ENCODE results near the gene MRPL58.

Gene MRPL58

DNA sequence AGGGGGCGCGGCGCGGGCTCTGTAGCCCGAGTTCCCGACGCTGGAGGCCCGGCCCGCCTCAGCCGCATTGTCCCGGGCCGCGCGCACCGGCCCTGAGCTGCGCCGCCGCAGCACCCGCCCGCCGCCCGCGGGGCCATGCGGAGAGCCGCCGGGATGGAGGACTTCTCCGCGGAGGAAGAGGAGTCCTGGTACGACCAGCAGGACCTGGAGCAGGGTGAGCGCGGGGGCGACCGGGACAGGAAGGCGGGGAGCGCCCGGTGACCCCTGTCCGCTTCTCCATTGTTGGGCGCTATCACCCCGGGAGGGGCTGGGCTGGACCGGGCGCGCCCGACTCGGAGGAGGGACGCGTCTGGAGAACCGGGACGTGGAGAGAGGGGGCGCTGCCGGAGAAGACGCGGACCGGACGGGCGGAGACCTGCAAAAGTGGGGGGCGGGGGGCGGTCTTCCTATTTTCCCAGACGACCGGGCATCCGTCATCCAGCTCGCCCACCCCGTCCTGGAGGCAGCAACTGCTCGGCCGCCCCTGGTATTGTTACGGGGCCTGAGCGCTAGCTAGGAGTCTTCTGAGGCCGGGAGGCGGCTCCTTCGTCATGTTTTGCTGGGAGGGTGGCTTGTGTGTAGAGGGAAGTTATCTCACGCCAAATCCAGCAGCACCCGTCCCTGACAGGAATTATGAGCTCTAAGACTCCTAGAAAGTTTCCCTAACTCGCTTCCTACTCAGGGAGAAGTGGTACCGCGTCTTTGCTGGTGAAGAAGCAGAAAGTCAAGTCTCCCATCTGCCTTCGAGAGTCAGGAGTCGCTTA is 24.4 kb upstream of the MRPL58 start:
- no CpG with 5 or more reads among the region's 76 CpGs for WGBS (ENCODE audit: extremely low coverage, insufficient coverage, insufficient read length)
- peak overlapping the region; percentile 36 for H2BK120ac ChIP-seq (ENCODE audit: insufficient read depth, low read length, poor library complexity)

DNA sequence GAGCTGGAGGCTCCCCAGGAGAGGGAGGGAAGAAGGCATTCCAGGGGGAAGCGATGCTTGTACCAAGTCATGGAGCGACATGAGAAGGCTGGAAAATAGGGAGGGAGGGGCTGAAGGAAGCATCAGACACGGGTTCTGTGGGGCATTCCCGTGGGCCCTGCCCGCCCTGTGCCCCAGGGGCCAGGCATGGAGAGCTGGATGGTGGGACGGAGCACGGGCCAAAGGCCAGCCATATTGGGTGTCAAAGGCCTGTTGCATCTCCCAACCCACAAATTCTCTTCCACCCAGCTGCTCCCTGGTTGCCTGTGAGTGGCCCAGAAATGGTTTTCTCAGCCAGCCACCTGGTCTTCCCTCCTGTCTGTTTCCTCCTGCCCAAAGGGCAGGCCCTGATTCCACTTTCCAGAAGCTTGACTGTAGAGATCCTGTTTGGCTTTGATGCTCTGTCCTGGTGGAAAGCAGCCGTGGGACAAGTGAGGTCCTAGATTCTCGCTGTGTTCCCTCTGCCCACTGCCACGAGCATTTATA is 21.8 kb upstream of the MRPL58 start:
- Histone ChIP-seq H3K4me3 (ENCODE audit: low read depth, low read length) (no peak overlapping the region), H4K91ac (ENCODE audit: low read depth, low read length) (no peak overlapping the region), H3K4me1 (ENCODE audit: control insufficient read depth in 1 of 2, insufficient read depth in 2 of 2, low read length in 2 of 2) (peaks cover 11 to 17% of the 10 kb centered on the region in 2 experiments), H3K27me3 (ENCODE audit: insufficient read depth, low read length) (no peaks in the 10 kb centered on the region), H2BK120ac (ENCODE audit: insufficient read depth, low read length, poor library complexity) (no peak overlapping the region), H2AK5ac (ENCODE audit: low read length) (no peak overlapping the region), H4K8ac (ENCODE audit: low read depth, low read length) (no peak overlapping the region), H3K4ac (ENCODE audit: low read depth, low read length) (no peak overlapping the region), H3K79me1 (ENCODE audit: low read length) (peaks cover 10% of the 10 kb centered on the region), H3K23ac (ENCODE audit: low read length) (no peak overlapping the region), H3K14ac (ENCODE audit: low read length) (no peak overlapping the region), H4K12ac (ENCODE audit: low read depth, low read length) (no peak overlapping the region), H2BK12ac (ENCODE audit: low read length) (no peak overlapping the region), H3K4me2 (ENCODE audit: low read length) (no peak overlapping the region), H3K79me2 (ENCODE audit: control insufficient read depth, insufficient read depth, low read length, poor library complexity) (peaks cover 6% of the 10 kb centered on the region), H2BK5ac (ENCODE audit: low read depth, low read length, poor library complexity) (no peak overlapping the region), H3K27ac (ENCODE audit: low read depth, low read length) (no peak overlapping the region), H2AFZ (ENCODE audit: insufficient read depth, low read length, poor library complexity) (no peak overlapping the region), H3K9me3 (ENCODE audit: insufficient read depth, low read depth, low read length) (no peaks in the 10 kb centered on the region), H3K36me3 (ENCODE audit: control insufficient read depth in 1 of 2, insufficient read depth in 2 of 2, low read length in 2 of 2) (no peaks in the 10 kb centered on the region), H3K9ac (ENCODE audit: low read length) (no peak overlapping the region), H3K18ac (ENCODE audit: low read length) (no peak overlapping the region)
- no CpG with 5 or more reads among the region's 10 CpGs for WGBS (ENCODE audit: extremely low coverage, insufficient coverage, insufficient read length)
- DNase-seq: no peak

More for the DNA sequence above, 24.4 kb upstream of the MRPL58 start:
- no peaks in the 10 kb centered on the region for H3K27me3 ChIP-seq (ENCODE audit: insufficient read depth, low read length)
- peak overlapping the region; percentile 82 for H4K12ac ChIP-seq (ENCODE audit: low read depth, low read length)
- peak overlapping the region; percentile 42 for H3K27ac ChIP-seq (ENCODE audit: low read depth, low read length)
- peak overlapping the region; percentile 59 for H4K91ac ChIP-seq (ENCODE audit: low read depth, low read length)
- no peaks in the 10 kb centered on the region for H3K9me3 ChIP-seq (ENCODE audit: insufficient read depth, low read depth, low read length)
- H2BK5ac ChIP-seq (ENCODE audit: low read depth, low read length, poor library complexity): peak overlapping the region; percentile 59
- peak in 1 of 2 donors; percentile 59 for DNase-seq
- H3K18ac ChIP-seq (ENCODE audit: low read length): peak overlapping the region; percentile 64
- peak overlapping the region; percentile 50 for H2AFZ ChIP-seq (ENCODE audit: insufficient read depth, low read length, poor library complexity)
- H2AK5ac ChIP-seq (ENCODE audit: low read length): no peak overlapping the region
- no peaks in the 10 kb centered on the region for H3K36me3 ChIP-seq (ENCODE audit: control insufficient read depth in 1 of 2, insufficient read depth in 2 of 2, low read length in 2 of 2)
- no peak overlapping the region for H2BK12ac ChIP-seq (ENCODE audit: low read length)
- peaks cover 6% of the 10 kb centered on the region for H3K79me2 ChIP-seq (ENCODE audit: control insufficient read depth, insufficient read depth, low read length, poor library complexity)
- H3K9ac ChIP-seq (ENCODE audit: low read length): peak overlapping the region; percentile 72
- peak overlapping the region; percentile 74 for H4K8ac ChIP-seq (ENCODE audit: low read depth, low read length)
- peak overlapping the region; percentile 50 for H3K14ac ChIP-seq (ENCODE audit: low read length)
- no peak overlapping the region for H3K23ac ChIP-seq (ENCODE audit: low read length)
- H3K4me1 ChIP-seq (ENCODE audit: control insufficient read depth in 1 of 2, insufficient read depth in 2 of 2, low read length in 2 of 2): peaks cover 11 to 17% of the 10 kb centered on the region in 2 experiments
- H3K79me1 ChIP-seq (ENCODE audit: low read length): peaks cover 10% of the 10 kb centered on the region
- peak overlapping the region; percentile 85 for H3K4me2 ChIP-seq (ENCODE audit: low read length)
- H3K4ac ChIP-seq (ENCODE audit: low read depth, low read length): no peak overlapping the region
- peak overlapping the region; percentile 91 for H3K4me3 ChIP-seq (ENCODE audit: low read depth, low read length)

DNA sequence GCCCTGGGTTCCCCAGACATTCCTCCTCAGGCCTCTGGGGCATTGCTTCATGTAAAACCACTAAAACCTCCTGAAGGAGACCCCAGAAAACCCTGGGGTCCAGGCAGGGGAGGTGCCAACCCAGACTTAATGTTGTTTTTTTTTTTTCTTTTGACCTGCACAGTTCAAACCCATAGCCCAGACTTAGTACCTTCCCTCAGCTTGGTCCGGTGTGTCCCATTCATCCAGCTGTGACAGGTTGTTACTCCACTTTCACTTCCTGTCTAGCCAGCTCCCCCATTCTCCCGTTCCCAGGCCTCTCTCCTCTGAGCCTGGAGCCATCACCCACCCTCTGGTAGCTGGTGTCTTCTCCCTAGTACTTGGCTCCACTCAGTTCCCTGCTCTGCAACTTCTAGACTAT is 20.2 kb upstream of the MRPL58 start:
- no peak overlapping the region for H2AFZ ChIP-seq (ENCODE audit: insufficient read depth, low read length, poor library complexity)
- H2BK120ac ChIP-seq (ENCODE audit: insufficient read depth, low read length, poor library complexity): no peak overlapping the region

DNA sequence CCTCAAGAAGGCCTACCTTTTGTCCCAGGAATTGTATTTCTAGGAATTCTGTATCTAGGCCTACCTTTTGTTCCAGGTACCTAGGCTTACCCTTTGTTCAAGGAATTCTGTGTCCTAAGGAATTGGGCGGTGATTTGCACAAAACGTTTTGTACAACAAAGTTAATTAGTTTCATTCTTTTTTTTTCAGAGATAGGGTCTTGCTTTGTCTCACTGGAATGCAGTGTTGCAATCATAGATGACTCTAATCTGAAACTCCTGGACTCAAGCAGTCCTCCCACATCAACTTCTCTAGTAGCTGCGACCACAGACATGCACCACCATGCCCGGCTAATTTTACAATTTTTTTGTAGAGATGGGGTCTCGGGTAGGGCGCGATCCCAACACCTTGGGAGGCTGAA is 18.0 kb upstream of the MRPL58 start:
- Histone ChIP-seq H4K91ac (ENCODE audit: low read depth, low read length) (no peak overlapping the region), H2BK12ac (ENCODE audit: low read length) (no peak overlapping the region), H2BK5ac (ENCODE audit: low read depth, low read length, poor library complexity) (no peak overlapping the region), H3K4me3 (ENCODE audit: low read depth, low read length) (no peak overlapping the region), H2BK120ac (ENCODE audit: insufficient read depth, low read length, poor library complexity) (no peak overlapping the region), H3K36me3 (ENCODE audit: control insufficient read depth in 1 of 2, insufficient read depth in 2 of 2, low read length in 2 of 2) (peaks cover 2 to 3% of the 10 kb centered on the region in 2 experiments), H3K23ac (ENCODE audit: low read length) (no peak overlapping the region), H3K18ac (ENCODE audit: low read length) (no peak overlapping the region), H3K9ac (ENCODE audit: low read length) (no peak overlapping the region), H2AK5ac (ENCODE audit: low read length) (no peak overlapping the region), H3K27me3 (ENCODE audit: insufficient read depth, low read length) (no peaks in the 10 kb centered on the region), H4K8ac (ENCODE audit: low read depth, low read length) (no peak overlapping the region), H3K79me2 (ENCODE audit: control insufficient read depth, insufficient read depth, low read length, poor library complexity) (no peaks in the 10 kb centered on the region), H3K27ac (ENCODE audit: low read depth, low read length) (no peak overlapping the region), H3K14ac (ENCODE audit: low read length) (no peak overlapping the region), H4K12ac (ENCODE audit: low read depth, low read length) (no peak overlapping the region), H3K4me2 (ENCODE audit: low read length) (no peak overlapping the region), H3K4ac (ENCODE audit: low read depth, low read length) (no peak overlapping the region), H3K79me1 (ENCODE audit: low read length) (no peaks in the 10 kb centered on the region), H3K9me3 (ENCODE audit: insufficient read depth, low read depth, low read length) (no peaks in the 10 kb centered on the region), H3K4me1 (ENCODE audit: control insufficient read depth in 1 of 2, insufficient read depth in 2 of 2, low read length in 2 of 2) (peaks cover 4 to 8% of the 10 kb centered on the region in 2 experiments), H2AFZ (ENCODE audit: insufficient read depth, low read length, poor library complexity) (no peak overlapping the region)
- peak in 1 of 2 donors; percentile 29 for DNase-seq
- no CpG with 5 or more reads among the region's 7 CpGs for WGBS (ENCODE audit: extremely low coverage, insufficient coverage, insufficient read length)

More for the DNA sequence above, 20.2 kb upstream of the MRPL58 start:
- H3K27ac ChIP-seq (ENCODE audit: low read depth, low read length): no peak overlapping the region
- H4K8ac ChIP-seq (ENCODE audit: low read depth, low read length): no peak overlapping the region
- no peak overlapping the region for H3K14ac ChIP-seq (ENCODE audit: low read length)
- no peak overlapping the region for H4K12ac ChIP-seq (ENCODE audit: low read depth, low read length)
- no peak overlapping the region for H2BK12ac ChIP-seq (ENCODE audit: low read length)
- no peak overlapping the region for H2AK5ac ChIP-seq (ENCODE audit: low read length)
- no peak overlapping the region for H3K9ac ChIP-seq (ENCODE audit: low read length)
- H2BK5ac ChIP-seq (ENCODE audit: low read depth, low read length, poor library complexity): no peak overlapping the region
- peaks cover 10% of the 10 kb centered on the region for H3K79me1 ChIP-seq (ENCODE audit: low read length)
- H3K79me2 ChIP-seq (ENCODE audit: control insufficient read depth, insufficient read depth, low read length, poor library complexity): peaks cover 6% of the 10 kb centered on the region
- H3K4ac ChIP-seq (ENCODE audit: low read depth, low read length): no peak overlapping the region
- H4K91ac ChIP-seq (ENCODE audit: low read depth, low read length): no peak overlapping the region
- no peak for DNase-seq
- H3K23ac ChIP-seq (ENCODE audit: low read length): no peak overlapping the region
- peaks cover 11 to 17% of the 10 kb centered on the region in 2 experiments for H3K4me1 ChIP-seq (ENCODE audit: control insufficient read depth in 1 of 2, insufficient read depth in 2 of 2, low read length in 2 of 2)
- H3K4me2 ChIP-seq (ENCODE audit: low read length): no peak overlapping the region
- no peaks in the 10 kb centered on the region for H3K9me3 ChIP-seq (ENCODE audit: insufficient read depth, low read depth, low read length)
- H3K18ac ChIP-seq (ENCODE audit: low read length): no peak overlapping the region
- H3K36me3 ChIP-seq (ENCODE audit: control insufficient read depth in 1 of 2, insufficient read depth in 2 of 2, low read length in 2 of 2): no peaks in the 10 kb centered on the region
- no peak overlapping the region for H3K4me3 ChIP-seq (ENCODE audit: low read depth, low read length)
- no CpG with 5 or more reads among the region's 2 CpGs for WGBS (ENCODE audit: extremely low coverage, insufficient coverage, insufficient read length)
- no peaks in the 10 kb centered on the region for H3K27me3 ChIP-seq (ENCODE audit: insufficient read depth, low read length)
